Breast epithelium (tissue), 4 donors: ENCODE data around the gene C1orf21. TPM values are rescaled to one million over a fixed set of nuclear protein-coding genes. Genes with fewer than 3 reads are reported as not detected.

Source experiments
- DNase-seq, 2 donors: peaks; one replicate each; pipeline ENCODE4 v3.0.0-alpha.2; 2019; ENCODE audit warnings: low spot score in 2 of 2
- H3K27ac ChIP-seq, 2 donors: fragments of 200-600 bp; sonication (generic) in 1 of 2; one replicate each; pipeline ENCODE4 v1.5.1; 2016 to 2019; ENCODE audit warnings: mild to moderate bottlenecking in 1 of 2
- H3K27me3 ChIP-seq, 2 donors: fragments of 200-600 bp; sonication (generic) in 1 of 2; one replicate each; pipeline versions ENCODE4 v1.5.1 to v1.6.0; 2017 to 2019; ENCODE audit warnings: control low read depth in 1 of 2, mild to moderate bottlenecking in 1 of 2
- H3K36me3 ChIP-seq: fragments of 200-600 bp; one replicate; pipeline ENCODE4 v1.5.1; 2019
- H3K4me1 ChIP-seq, 2 donors: fragments of 200-600 bp; sonication (generic); one replicate each; pipeline ENCODE4 v1.5.1; 2016 to 2019; ENCODE audit warnings: control low read depth in 1 of 2
- H3K4me3 ChIP-seq, 3 donors: fragments of 200-600 bp; sonication (generic); 1 replicate in 2 of 3; 2 replicates in 1 of 3; pipeline ENCODE4 v1.5.1; 2016 to 2019; ENCODE audit warnings: mild to moderate bottlenecking in 3 of 3, moderate library complexity in 2 of 3
- H3K9me3 ChIP-seq, 2 donors: fragments of 200-600 bp; sonication (generic) in 1 of 2; one replicate each; pipeline ENCODE4 v1.5.1; 2016 to 2019; ENCODE audit warnings: control low read depth in 1 of 2
- CTCF ChIP-seq, 3 donors: fragments of 450-650 bp; IDR thresholded peaks; one replicate each; pipeline ENCODE4 v1.5.1; 2016 to 2017; ENCODE audit warnings: antibody characterized with exemption in 3 of 3, mild to moderate bottlenecking in 3 of 3, moderate library complexity in 3 of 3
- POLR2A ChIP-seq: fragments of 450-650 bp; IDR thresholded peaks from one replicate; pipeline ENCODE4 v1.6.1; 2016; ENCODE audit warnings: antibody characterized with exemption, mild to moderate bottlenecking, moderate library complexity
- POLR2AphosphoS5 ChIP-seq, 3 donors: sonication (generic); formaldehyde crosslinking; IDR thresholded peaks; one replicate each; pipeline ENCODE4 v1.6.1; 2017; ENCODE audit warnings: antibody characterized with exemption in 3 of 3
- intact Hi-C: fragments of 100-400 bp; cut with DNase I; formaldehyde crosslinking; loops from one replicate; pipeline ENCODE4 v1.15.1; 2023; ENCODE audit warnings: low total_unique reads
- total RNA-seq, 3 donors: library from RNA; depleted of rRNA; stranded (reverse); fragments of >200 nt; gene quantifications; one replicate each; pipeline ENCODE4 v1.1.0, GENCODE V29; 2016

C1orf21 gene
- total RNA-seq, 3 donors from 2014 or later = 31.5 to 75.7 (median 54.7) TPM

GRCh38 chr1:184633785-184634184 is 247.0 kb downstream of the C1orf21 start:
- intact Hi-C loops = loop anchor here (1.0 kb wide), 1 partner anchor 19 kb away; no protein-coding TSS in a partner anchor
- Histone ChIP-seq H3K27me3 (no peaks in the 10 kb centered on the region), H3K36me3 (no peaks in the 10 kb centered on the region), H3K4me3 (no peak overlapping the region), H3K27ac (peak overlapping the region; percentile 79 to 83), H3K4me1 (peaks cover 3 to 5% of the 10 kb centered on the region in 2 donors), H3K9me3 (no peaks in the 10 kb centered on the region)
- DNase-seq = no peak
- no peak for TF ChIP-seq CTCF (IDR thresholded peaks at IDR 0.05)
- no peak for TF ChIP-seq POLR2AphosphoS5 (IDR thresholded peaks at IDR 0.05)
- no peak for TF ChIP-seq POLR2A

GRCh38 chr1:184634296-184634695 is 247.5 kb downstream of the C1orf21 start:
- intact Hi-C loops = no loop called here
- peak overlapping the region; percentile 79 to 83 for H3K27ac ChIP-seq

DNA sequence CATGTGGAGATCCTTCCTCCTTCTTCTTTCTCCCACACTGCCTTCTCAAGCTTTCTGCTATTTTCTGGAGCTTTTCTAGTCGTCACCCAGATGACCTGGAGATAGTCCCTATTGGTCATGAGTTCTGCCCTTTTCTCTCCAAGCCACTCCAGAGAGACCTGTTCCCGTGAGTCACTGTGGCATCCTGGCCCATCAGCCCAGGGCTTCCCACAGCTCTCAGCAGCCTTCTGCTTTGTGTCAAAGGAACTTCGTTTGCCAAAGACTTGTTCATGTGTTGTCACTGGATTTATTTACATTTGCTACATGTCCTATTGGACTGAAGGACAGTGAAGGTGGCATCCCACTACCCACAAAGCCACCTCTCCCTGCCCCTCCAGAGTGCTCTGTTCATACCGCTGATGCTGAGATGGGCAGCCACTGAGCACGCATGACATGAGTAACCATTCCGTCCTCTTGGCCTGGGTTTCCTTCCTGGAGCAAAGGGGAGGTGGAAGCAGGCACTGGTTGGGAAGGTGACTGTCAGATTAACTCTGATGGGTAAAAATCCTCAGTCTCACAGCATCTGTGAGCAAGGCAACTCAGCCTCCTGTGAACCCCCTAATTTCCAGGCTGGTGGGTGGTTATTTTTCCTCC is 248.6 kb downstream of the C1orf21 start:
- no peak for DNase-seq
- Histone ChIP-seq H3K27ac (peak overlapping the region; percentile 79 to 83), H3K4me3 (no peak overlapping the region), H3K4me1 (peaks cover 3 to 5% of the 10 kb centered on the region in 2 donors), H3K36me3 (no peaks in the 10 kb centered on the region), H3K9me3 (no peaks in the 10 kb centered on the region), H3K27me3 (no peaks in the 10 kb centered on the region)
- intact Hi-C loops = no loop called here
- TF ChIP-seq POLR2AphosphoS5 (IDR thresholded peaks at IDR 0.05) (no peak), CTCF (IDR thresholded peaks at IDR 0.05) (no peak), POLR2A (no peak)

More at GRCh38 chr1:184634296-184634695, 247.5 kb downstream of the C1orf21 start:
- H3K27me3 ChIP-seq = no peaks in the 10 kb centered on the region
- H3K4me1 ChIP-seq = peaks cover 3 to 5% of the 10 kb centered on the region in 2 donors
- TF ChIP-seq POLR2A (no peak), POLR2AphosphoS5 (IDR thresholded peaks at IDR 0.05) (no peak), CTCF (IDR thresholded peaks at IDR 0.05) (no peak)
- DNase-seq = no peak
- no peaks in the 10 kb centered on the region for H3K9me3 ChIP-seq
- no peak overlapping the region for H3K4me3 ChIP-seq
- no peaks in the 10 kb centered on the region for H3K36me3 ChIP-seq

DNA sequence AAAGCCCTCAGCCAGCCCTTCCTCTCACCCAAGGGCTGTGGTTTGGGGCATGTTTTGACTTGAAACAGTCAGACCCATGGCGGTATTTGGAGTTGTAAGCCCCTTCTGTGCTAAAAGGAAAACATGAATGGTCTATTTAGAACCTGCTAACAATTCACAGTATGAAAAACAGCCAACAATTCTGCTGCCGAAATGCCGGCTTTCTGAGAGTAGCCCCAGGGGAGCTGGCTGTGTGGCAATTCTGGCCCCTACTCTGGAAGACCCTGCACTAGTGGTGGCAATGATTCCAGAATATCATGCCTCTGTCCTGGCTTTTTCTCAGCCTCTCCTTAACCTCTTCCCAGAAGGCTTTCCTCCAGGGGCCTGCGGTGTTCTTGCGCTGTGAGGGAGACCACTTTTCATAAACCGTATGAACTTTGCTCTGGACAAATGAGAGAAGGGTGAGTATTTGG is 249.2 kb downstream of the C1orf21 start:
- intact Hi-C loops = no loop called here
- Histone ChIP-seq H3K36me3 (no peaks in the 10 kb centered on the region), H3K9me3 (no peaks in the 10 kb centered on the region), H3K27me3 (no peaks in the 10 kb centered on the region), H3K4me1 (peaks cover 3 to 5% of the 10 kb centered on the region in 2 donors), H3K27ac (peak overlapping the region; percentile 79 to 83), H3K4me3 (peak overlapping the region in 1 of 3 donors; percentile 2)
- DNase-seq = no peak
- TF ChIP-seq POLR2A (no peak), POLR2AphosphoS5 (IDR thresholded peaks at IDR 0.05) (no peak), CTCF (IDR thresholded peaks at IDR 0.05) (no peak)

GRCh38 chr1:184637664-184638240 is 250.9 kb downstream of the C1orf21 start:
- H3K4me3 ChIP-seq = no peak overlapping the region
- H3K27ac ChIP-seq = no peak overlapping the region
- no peaks in the 10 kb centered on the region for H3K27me3 ChIP-seq
- no peak for DNase-seq
- peaks cover 3 to 5% of the 10 kb centered on the region in 2 donors for H3K4me1 ChIP-seq
- H3K36me3 ChIP-seq = no peaks in the 10 kb centered on the region
- TF ChIP-seq POLR2A = no peak
- TF ChIP-seq POLR2AphosphoS5 (IDR thresholded peaks at IDR 0.05) = no peak
- TF ChIP-seq CTCF (IDR thresholded peaks at IDR 0.05) = no peak
- H3K9me3 ChIP-seq = no peaks in the 10 kb centered on the region
- intact Hi-C loops = no loop called here
